ENCODE measurements around the gene SORCS2.

The SORCS2 gene

DNA sequence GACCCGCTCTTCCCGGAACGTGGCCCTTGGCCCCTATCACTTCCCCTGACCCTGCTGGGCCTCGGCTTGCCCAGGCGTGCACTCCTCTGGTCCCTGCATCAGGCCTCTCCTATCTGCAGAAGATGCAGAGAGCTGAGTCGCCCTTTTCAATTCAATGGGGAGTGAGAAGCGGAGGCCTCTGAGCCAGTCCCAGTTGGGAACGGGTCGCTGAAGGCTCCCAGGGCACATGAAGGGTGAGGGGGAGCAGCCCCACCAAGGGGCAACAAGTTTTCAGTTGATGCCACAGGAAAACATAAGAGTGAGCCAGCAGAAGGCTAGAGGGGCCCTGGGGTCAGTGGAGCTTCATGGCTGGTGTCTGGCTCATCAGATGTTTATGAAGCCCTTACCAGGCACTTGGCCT is 225.3 kb downstream of the SORCS2 start:
- Histone ChIP-seq H3K9me3 (ENCODE audit: control insufficient read depth, insufficient read depth, low read length) (no peaks in the 10 kb centered on the region), H3K36me3 (ENCODE audit: insufficient read depth, low read length) (no peaks in the 10 kb centered on the region), H3K4me1 (ENCODE audit: insufficient read depth, low read length) (peaks cover 7% of the 10 kb centered on the region), H3K9ac (ENCODE audit: low read depth, low read length) (no peak overlapping the region)

DNA sequence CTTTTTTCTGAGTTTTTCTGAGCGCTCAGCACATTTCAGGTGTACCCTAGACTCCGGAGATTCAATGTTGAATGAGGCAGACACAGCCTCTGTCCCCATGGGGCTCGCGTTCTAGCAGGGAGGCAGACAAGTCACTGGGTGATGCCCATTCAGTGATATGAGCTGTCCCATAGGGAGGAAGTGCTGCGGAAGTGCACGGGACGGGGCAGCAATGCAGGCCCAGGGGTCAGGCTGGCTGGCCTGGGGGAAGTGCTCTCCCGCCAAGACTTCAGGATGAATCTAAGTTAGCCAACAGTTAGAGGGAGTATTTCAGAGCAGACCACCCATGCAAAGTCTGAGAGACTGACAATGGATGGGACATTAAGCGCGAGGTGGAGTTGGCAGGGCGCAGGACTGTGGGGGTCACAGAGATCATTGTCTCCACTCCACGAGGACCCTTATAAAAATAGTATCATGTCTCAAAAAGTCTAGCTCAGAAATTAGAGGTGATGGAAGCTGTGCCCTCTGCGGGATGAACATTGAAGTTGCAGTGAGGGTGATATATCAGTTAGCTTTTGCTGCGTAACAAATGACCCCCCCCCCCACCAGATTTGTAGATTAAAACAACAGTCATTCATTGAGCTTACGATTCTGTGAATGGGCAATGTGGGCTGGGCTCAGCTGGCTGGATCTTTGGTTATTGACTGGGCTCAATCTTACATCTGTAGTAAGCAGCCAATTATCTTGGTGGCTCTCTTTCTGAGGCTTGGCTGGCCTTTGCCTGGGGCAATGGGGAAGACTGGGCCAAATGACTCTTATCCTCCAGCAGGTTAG is 226.0 kb downstream of the SORCS2 start:
- Histone ChIP-seq H3K9ac (ENCODE audit: low read depth, low read length) (no peak overlapping the region), H3K36me3 (ENCODE audit: insufficient read depth, low read length) (no peaks in the 10 kb centered on the region), H3K9me3 (ENCODE audit: control insufficient read depth, insufficient read depth, low read length) (no peaks in the 10 kb centered on the region), H3K4me1 (ENCODE audit: insufficient read depth, low read length) (peaks cover 7% of the 10 kb centered on the region)

GRCh38 chr4:7419961-7420660 is 227.8 kb downstream of the SORCS2 start:
- Histone ChIP-seq H3K36me3 (ENCODE audit: insufficient read depth, low read length) (no peaks in the 10 kb centered on the region), H3K4me1 (ENCODE audit: insufficient read depth, low read length) (peaks cover 4% of the 10 kb centered on the region), H3K9me3 (ENCODE audit: control insufficient read depth, insufficient read depth, low read length) (no peaks in the 10 kb centered on the region), H3K9ac (ENCODE audit: low read depth, low read length) (no peak overlapping the region)

GRCh38 chr4:7420661-7421040 is 228.3 kb downstream of the SORCS2 start:
- no peaks in the 10 kb centered on the region for H3K9me3 ChIP-seq (ENCODE audit: control insufficient read depth, insufficient read depth, low read length)
- H3K36me3 ChIP-seq (ENCODE audit: insufficient read depth, low read length): no peaks in the 10 kb centered on the region
- H3K9ac ChIP-seq (ENCODE audit: low read depth, low read length): no peak overlapping the region
- H3K4me1 ChIP-seq (ENCODE audit: insufficient read depth, low read length): no peaks in the 10 kb centered on the region

DNA sequence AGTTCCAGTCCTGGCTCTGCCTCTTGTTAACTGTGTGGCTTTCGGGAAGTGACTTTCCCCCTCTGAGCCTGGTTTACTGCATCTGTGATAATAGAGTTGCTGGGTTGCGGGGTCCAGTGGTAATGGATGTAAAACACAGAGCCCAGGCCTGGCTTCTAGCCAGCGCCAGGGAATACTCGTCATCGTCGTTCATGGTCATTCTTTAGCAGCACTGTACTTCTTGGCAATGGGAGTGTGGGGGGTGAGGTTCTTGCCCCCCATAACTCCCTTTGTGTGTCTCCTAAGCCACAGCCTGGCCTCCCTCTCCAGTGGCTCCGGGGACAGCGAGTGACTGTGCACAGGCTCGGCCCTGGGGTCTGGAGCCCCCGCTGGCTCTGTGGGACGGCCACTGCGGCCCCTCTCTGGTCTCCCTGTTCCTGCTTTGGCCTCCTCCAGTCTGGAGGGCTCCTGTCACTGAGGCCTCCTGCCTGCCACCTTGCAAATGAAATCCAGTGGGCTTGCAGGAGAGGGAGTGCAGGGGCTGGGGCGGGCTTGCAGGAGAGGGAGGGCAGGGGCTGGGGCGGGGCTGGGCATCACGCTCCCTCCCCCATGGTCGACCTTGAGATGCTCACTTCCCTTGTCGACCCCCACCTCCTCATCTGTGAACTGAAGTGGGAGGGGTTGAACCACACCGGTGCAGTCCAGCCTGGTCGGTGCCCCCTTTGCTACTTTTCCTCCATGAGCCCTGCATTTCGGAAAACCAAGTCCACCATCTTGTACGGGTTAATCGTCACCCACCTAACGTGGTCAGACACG is 229.2 kb downstream of the SORCS2 start:
- H3K9me3 ChIP-seq (ENCODE audit: control insufficient read depth, insufficient read depth, low read length): no peaks in the 10 kb centered on the region
- H3K4me1 ChIP-seq (ENCODE audit: insufficient read depth, low read length): no peaks in the 10 kb centered on the region
- no peak overlapping the region for H3K9ac ChIP-seq (ENCODE audit: low read depth, low read length)
- H3K36me3 ChIP-seq (ENCODE audit: insufficient read depth, low read length): no peaks in the 10 kb centered on the region

DNA sequence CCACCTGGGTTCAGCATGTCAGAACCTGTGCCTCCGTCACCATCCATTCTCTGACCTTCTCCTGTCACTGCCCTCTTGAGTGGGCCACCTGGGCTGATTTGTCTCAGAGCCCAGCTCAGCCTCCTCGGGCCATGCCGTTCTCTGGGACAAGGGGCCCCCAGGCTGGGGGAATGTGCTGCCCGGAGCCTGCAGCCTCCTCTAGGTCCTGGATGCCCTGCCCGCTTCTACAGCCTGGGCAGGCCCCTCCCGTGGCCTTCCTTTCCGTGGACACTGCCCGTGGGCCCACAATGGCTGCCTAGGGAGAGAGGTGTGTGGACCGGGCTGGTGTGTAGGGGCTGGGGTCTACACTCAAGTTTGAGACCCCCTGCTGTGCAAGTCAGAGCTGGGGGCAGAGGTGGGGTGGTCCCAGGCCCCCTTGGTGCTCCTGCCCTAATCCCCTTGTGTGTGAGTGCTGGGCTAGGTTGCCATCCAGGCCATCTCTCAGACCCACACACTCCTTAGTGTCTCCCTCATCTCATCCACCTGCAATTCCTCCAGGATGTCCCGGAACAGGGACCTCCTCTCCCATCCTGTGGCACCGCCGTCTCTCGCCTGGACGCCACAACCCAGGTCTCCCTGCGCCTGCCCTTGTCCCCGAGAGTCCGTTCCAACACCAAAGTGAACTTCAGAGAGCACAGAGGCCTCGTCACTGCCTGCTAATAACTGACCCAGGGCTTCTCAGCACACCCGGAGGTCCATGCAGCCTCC is 230.0 kb downstream of the SORCS2 start:
- Histone ChIP-seq H3K9ac (ENCODE audit: low read depth, low read length) (no peak overlapping the region), H3K36me3 (ENCODE audit: insufficient read depth, low read length) (no peaks in the 10 kb centered on the region), H3K9me3 (ENCODE audit: control insufficient read depth, insufficient read depth, low read length) (no peaks in the 10 kb centered on the region), H3K4me1 (ENCODE audit: insufficient read depth, low read length) (peaks cover 3% of the 10 kb centered on the region; the same call in 1 of the 2 replicates)

- Histone ChIP-seq H3K9me3 (ENCODE audit: control insufficient read depth, insufficient read depth, low read length) (no peaks in the 10 kb centered on the region), H3K4me1 (ENCODE audit: insufficient read depth, low read length) (peaks cover 6% of the 10 kb centered on the region; the same call in 1 of the 2 replicates), H3K36me3 (ENCODE audit: insufficient read depth, low read length) (no peaks in the 10 kb centered on the region), H3K9ac (ENCODE audit: low read depth, low read length) (no peak overlapping the region)
Measured at GRCh38 chr4:7422898-7423180, 230.5 kb downstream of the SORCS2 start.

GRCh38 chr4:7423391-7423790 is 231.1 kb downstream of the SORCS2 start:
- H3K9me3 ChIP-seq (ENCODE audit: control insufficient read depth, insufficient read depth, low read length): no peaks in the 10 kb centered on the region
- no peak overlapping the region for H3K9ac ChIP-seq (ENCODE audit: low read depth, low read length)
- peaks cover 11% of the 10 kb centered on the region for H3K4me1 ChIP-seq (ENCODE audit: insufficient read depth, low read length)
- H3K36me3 ChIP-seq (ENCODE audit: insufficient read depth, low read length): no peaks in the 10 kb centered on the region

- no peak overlapping the region for H3K9ac ChIP-seq (ENCODE audit: low read depth, low read length)
- no peaks in the 10 kb centered on the region for H3K36me3 ChIP-seq (ENCODE audit: insufficient read depth, low read length)
- H3K4me1 ChIP-seq (ENCODE audit: insufficient read depth, low read length): peaks cover 11% of the 10 kb centered on the region
- no peaks in the 10 kb centered on the region for H3K9me3 ChIP-seq (ENCODE audit: control insufficient read depth, insufficient read depth, low read length)
Measured at GRCh38 chr4:7423801-7424552, 231.6 kb downstream of the SORCS2 start.

DNA sequence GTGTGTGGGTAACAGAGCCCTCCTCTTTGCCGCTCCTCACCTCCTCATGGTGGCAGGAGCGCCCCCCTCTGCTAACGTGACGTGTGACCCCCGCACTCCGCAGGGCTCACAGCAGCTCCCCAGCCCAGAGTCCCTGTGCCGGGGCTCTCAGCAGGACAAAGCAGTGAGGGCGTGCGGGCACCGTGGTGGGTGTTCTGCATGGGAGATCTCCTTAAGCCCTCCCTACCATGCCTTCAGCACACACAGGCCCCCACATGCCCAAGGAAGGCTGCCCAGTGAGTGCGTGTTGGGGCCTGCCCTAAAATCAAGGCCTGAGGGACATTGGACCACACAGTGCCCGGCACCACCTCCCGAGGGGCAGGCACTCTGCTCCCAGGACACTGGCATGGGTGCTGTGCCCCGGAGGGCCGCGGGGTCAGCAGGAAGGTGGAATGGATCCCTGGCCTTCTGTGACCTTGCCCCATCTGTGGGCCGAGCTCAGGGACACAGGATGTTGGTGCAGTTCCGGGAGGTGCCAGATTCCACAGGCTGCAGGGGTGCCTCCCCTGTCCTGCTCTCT is 232.3 kb downstream of the SORCS2 start:
- H3K9me3 ChIP-seq (ENCODE audit: control insufficient read depth, insufficient read depth, low read length): no peaks in the 10 kb centered on the region
- no peak overlapping the region for H3K9ac ChIP-seq (ENCODE audit: low read depth, low read length)
- peaks cover 12% of the 10 kb centered on the region for H3K4me1 ChIP-seq (ENCODE audit: insufficient read depth, low read length)
- H3K36me3 ChIP-seq (ENCODE audit: insufficient read depth, low read length): no peaks in the 10 kb centered on the region

GRCh38 chr4:7425124-7425523 is 232.8 kb downstream of the SORCS2 start:
- H3K36me3 ChIP-seq (ENCODE audit: insufficient read depth, low read length): no peaks in the 10 kb centered on the region
- H3K9ac ChIP-seq (ENCODE audit: low read depth, low read length): no peak overlapping the region
- peaks cover 17% of the 10 kb centered on the region for H3K4me1 ChIP-seq (ENCODE audit: insufficient read depth, low read length)
- H3K9me3 ChIP-seq (ENCODE audit: control insufficient read depth, insufficient read depth, low read length): no peaks in the 10 kb centered on the region

- no peaks in the 10 kb centered on the region for H3K36me3 ChIP-seq (ENCODE audit: insufficient read depth, low read length)
- no peaks in the 10 kb centered on the region for H3K9me3 ChIP-seq (ENCODE audit: control insufficient read depth, insufficient read depth, low read length)
- H3K4me1 ChIP-seq (ENCODE audit: insufficient read depth, low read length): peaks cover 23% of the 10 kb centered on the region
- H3K9ac ChIP-seq (ENCODE audit: low read depth, low read length): no peak overlapping the region
Measured at GRCh38 chr4:7425591-7426468, 233.5 kb downstream of the SORCS2 start.
